Measurements from ENCODE around the gene NBPF26.
A peak's percentile ranks its signal among the peaks of the same experiment; 100 is the strongest.
"Not testable (repeated sequence)": the region's sequence is repeated elsewhere in the genome, so short reads cannot be mapped to it uniquely, and the experiment has no call there.

The NBPF26 gene

GRCh38 chr1:120723715-120724402, at the start of gene NBPF26:
NBPF26 (plus strand) TSS chr1:120723945.
- DNase-seq (ENCODE audit: low spot score): not testable (repeated sequence)

GRCh38 chr1:120680106-120680819, 43.5 kb upstream of the NBPF26 start:
- DNase-seq (ENCODE audit: low spot score): not testable (repeated sequence)

GRCh38 chr1:120680938-120681337, 42.8 kb upstream of the NBPF26 start:
- not testable (repeated sequence) for DNase-seq (ENCODE audit: low spot score)

GRCh38 chr1:120684397-120684796, 39.3 kb upstream of the NBPF26 start:
- DNase-seq (ENCODE audit: low spot score): not testable (repeated sequence)

- DNase-seq (ENCODE audit: low spot score): not testable (repeated sequence)
These were observed 38.1 kb upstream of the NBPF26 start for GRCh38 chr1:120685622-120686021.

- not testable (repeated sequence) for DNase-seq (ENCODE audit: low spot score)
These were observed 36.5 kb upstream of the NBPF26 start for GRCh38 chr1:120687250-120687649.

- DNase-seq (ENCODE audit: low spot score): not testable (repeated sequence)
These were observed 22.8 kb upstream of the NBPF26 start for GRCh38 chr1:120700807-120701562.

- DNase-seq (ENCODE audit: low spot score): not testable (repeated sequence)
These were observed 409 bp upstream of the NBPF26 start for GRCh38 chr1:120723358-120723714.

GRCh38 chr1:120724507-120724906, 762 bp downstream of the NBPF26 start:
- DNase-seq (ENCODE audit: low spot score): not testable (repeated sequence)

GRCh38 chr1:120728811-120729210, 5.1 kb downstream of the NBPF26 start:
- DNase-seq (ENCODE audit: low spot score): not testable (repeated sequence)

- DNase-seq (ENCODE audit: low spot score): not testable (repeated sequence)
These were observed 45.3 kb downstream of the NBPF26 start for GRCh38 chr1:120769090-120769489.

- not testable (repeated sequence) for DNase-seq (ENCODE audit: low spot score)
These were observed 81.7 kb downstream of the NBPF26 start for GRCh38 chr1:120805452-120805851.

GRCh38 chr1:120811822-120812221, 88.1 kb downstream of the NBPF26 start:
- not testable (repeated sequence) for DNase-seq (ENCODE audit: low spot score)

GRCh38 chr1:120825051-120825450, 101.3 kb downstream of the NBPF26 start:
- DNase-seq (ENCODE audit: low spot score): not testable (repeated sequence)

- not testable (repeated sequence) for DNase-seq (ENCODE audit: low spot score)
These were observed 102.9 kb downstream of the NBPF26 start for GRCh38 chr1:120826623-120827022.

GRCh38 chr1:120844186-120844944, 120.6 kb downstream of the NBPF26 start:
- DNase-seq (ENCODE audit: low spot score): peak; percentile 1

- not testable (repeated sequence) for DNase-seq (ENCODE audit: low spot score)
These were observed 121.2 kb downstream of the NBPF26 start for GRCh38 chr1:120844945-120845330.

GRCh38 chr1:120849400-120850286, 125.9 kb downstream of the NBPF26 start:
- DNase-seq (ENCODE audit: low spot score): not testable (repeated sequence)

GRCh38 chr1:120850287-120850536, 126.5 kb downstream of the NBPF26 start:
- not testable (repeated sequence) for DNase-seq (ENCODE audit: low spot score)

GRCh38 chr1:120850537-120851421, 127.0 kb downstream of the NBPF26 start:
- not testable (repeated sequence) for DNase-seq (ENCODE audit: low spot score)

All from D341Med (cell line).